ENCODE results near the gene ALKBH5.

Gene ALKBH5

DNA sequence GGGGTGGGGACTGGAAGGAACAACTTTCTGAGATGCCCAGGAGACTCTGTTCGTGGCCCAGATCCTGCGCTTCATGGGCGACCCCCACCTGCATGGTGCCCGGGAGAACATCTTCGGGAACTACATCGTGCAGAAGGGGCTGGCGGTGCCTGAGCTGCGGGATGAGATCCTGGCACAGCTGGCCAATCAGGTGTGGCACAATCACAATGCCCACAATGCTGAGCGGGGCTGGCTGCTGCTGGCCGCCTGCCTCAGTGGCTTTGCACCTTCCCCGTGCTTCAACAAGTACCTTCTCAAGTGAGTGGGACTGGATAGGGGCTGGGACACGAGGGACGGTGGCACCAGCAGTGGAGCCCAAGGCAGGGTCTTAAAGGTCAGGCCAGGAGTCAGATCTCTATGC, 37.8 kb upstream of the ALKBH5 start:
- no peak for TF ChIP-seq CTCF (IDR thresholded peaks at IDR 0.05; ENCODE audit: low read length, missing control alignments)
- H3K4me3 ChIP-seq (replicated peaks; ENCODE audit: low read depth, low read length) = no peak overlapping the region
- DNase-seq (ENCODE audit: low read depth) = no peak

DNA sequence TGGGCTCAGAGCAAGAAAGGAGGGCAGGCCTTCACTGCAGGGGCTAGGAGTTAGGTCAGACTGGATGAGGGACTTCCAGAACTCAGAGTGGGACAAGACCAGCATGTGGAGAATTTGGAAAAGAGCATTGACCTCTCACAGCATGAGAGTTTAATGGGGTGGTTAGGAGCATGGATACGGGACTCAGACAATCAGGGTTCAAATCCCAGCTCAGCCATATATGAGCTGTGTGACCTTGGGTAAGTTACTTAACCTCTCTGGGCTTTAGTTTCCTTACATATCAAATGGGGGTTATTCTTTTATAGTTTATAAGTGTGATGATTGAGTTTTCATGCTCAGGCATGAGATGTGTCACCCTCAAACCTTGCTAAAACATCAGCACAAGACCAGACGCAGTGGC, 37.4 kb upstream of the ALKBH5 start:
- DNase-seq (ENCODE audit: low read depth) = no peak
- no peak for TF ChIP-seq CTCF (IDR thresholded peaks at IDR 0.05; ENCODE audit: low read length, missing control alignments)
- no peak overlapping the region for H3K4me3 ChIP-seq (replicated peaks; ENCODE audit: low read depth, low read length)

DNA sequence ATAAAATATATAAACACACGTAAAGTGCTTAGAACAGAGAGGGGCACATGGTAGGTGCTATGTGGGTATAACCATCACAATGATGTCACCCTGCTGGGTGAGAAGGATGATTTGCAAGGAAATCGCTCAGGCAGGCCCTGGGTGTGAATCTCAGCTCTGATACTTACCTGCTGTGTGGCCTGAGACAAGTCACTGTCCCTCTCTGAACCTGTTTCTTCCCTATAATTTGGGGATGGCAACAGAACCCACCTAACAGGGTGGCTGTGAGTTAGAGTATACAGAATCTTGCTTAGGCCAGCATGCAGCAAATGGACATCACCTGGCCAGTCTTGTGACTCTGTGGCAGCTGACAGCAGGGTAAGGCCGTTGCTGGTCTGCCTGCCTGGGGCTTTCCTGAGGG, 36.6 kb upstream of the ALKBH5 start:
- no peak for DNase-seq (ENCODE audit: low read depth)
- no peak for TF ChIP-seq CTCF (IDR thresholded peaks at IDR 0.05; ENCODE audit: low read length, missing control alignments)
- H3K4me3 ChIP-seq (replicated peaks; ENCODE audit: low read depth, low read length) = no peak overlapping the region

DNA sequence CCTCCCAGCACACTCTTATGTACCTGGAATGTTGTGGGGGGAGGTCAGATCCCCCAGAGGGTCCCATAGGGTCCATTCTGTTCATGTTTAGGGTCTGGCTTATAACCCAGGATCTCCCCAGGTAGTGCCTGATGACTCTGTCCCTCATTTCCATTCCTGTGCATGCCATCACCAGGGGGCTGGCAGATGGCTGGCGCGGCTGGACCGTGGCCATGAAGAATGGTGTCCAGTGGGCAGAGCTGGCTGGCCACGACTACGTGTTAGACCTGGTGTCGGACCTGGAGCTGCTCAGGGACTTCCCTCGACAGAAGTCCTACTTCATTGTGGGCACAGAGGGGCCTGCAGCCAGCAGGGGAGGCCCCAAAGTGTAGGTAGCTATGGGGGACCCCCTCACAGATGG, 35.0 kb upstream of the ALKBH5 start:
- no peak for DNase-seq (ENCODE audit: low read depth)
- H3K4me3 ChIP-seq (replicated peaks; ENCODE audit: low read depth, low read length) = no peak overlapping the region
- TF ChIP-seq CTCF (IDR thresholded peaks at IDR 0.05; ENCODE audit: low read length, missing control alignments) = no peak

DNA sequence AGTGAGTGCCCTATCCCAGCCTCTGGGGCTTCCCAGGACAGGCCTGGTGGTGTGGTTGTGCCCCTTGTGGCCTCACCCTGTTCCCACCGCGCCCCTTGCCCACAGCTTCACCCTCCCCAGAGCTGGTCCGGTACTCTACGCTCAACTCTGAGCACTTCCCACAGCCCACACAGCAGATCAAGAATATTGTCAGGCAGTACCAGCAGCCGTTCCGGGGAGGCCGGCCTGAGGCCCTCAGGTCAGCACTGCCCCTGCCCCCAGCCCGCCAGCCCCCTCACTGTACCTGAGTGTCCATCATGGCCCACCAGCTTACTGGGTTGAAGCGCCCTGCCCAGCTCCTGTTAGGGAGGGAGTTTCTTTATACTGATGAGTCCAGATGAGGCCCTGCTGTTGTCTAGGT, 32.3 kb upstream of the ALKBH5 start:
- no peak overlapping the region for H3K4me3 ChIP-seq (replicated peaks; ENCODE audit: low read depth, low read length)
- no peak for TF ChIP-seq CTCF (IDR thresholded peaks at IDR 0.05; ENCODE audit: low read length, missing control alignments)
- no peak for DNase-seq (ENCODE audit: low read depth)

- DNase-seq (ENCODE audit: low read depth) = no peak
- no peak overlapping the region for H3K4me3 ChIP-seq (replicated peaks; ENCODE audit: low read depth, low read length)
- TF ChIP-seq CTCF (IDR thresholded peaks at IDR 0.05; ENCODE audit: low read length, missing control alignments) = no peak
Observed at GRCh38 chr17:18155179-18155578, 28.4 kb upstream of the ALKBH5 start.

DNA sequence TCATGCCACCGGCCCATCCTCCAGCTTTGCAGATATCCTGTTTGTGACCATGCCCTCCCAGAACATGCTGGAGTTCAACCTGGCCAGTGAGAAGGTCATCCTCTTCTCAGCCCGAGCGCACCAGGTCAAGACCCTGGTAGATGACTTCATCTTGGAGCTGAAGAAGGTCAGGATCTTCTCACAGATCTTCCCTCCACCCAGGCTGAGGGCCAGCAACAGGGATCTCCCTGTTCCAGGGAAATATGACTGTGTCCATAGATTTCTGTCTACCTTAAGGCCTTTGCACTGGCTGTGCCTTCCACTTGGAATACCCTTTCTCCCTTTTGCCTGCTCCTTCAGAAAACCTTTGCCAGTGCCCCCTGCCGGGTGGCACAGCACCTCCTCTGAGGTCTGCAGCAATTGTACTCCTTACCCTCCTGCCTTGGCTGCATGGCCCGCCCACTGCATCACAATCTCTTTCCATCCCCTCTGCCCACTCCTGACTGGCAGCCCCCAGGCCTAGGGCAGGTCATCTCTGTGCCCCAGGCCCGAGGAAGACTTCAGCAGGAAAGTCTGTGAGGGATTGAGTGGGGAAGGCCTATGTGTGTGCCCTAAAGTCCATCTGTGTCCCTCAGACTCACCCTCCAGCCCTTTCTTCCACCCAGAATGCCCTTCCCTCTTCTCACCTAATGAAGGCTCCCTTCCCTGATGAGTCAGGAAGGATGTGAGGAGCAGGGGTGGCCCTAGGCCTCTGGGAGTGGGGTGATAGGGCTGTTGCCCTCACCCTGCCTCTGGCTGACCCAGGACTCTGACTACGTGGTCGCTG, 27.3 kb upstream of the ALKBH5 start:
- no peak for DNase-seq (ENCODE audit: low read depth)
- no peak for TF ChIP-seq CTCF (IDR thresholded peaks at IDR 0.05; ENCODE audit: low read length, missing control alignments)
- H3K4me3 ChIP-seq (replicated peaks; ENCODE audit: low read depth, low read length) = no peak overlapping the region

Data from fibroblast of pulmonary artery (primary cell).